ENCODE measurements around the gene STXBP4. TPM values are rescaled to one million over a fixed set of nuclear protein-coding genes. Genes with fewer than 3 reads are reported as not detected.
"Not testable (repeated sequence)": the region's sequence is repeated elsewhere in the genome, so short reads cannot be mapped to it uniquely, and the experiment has no call there.

Gene STXBP4
- total RNA-seq, 1 experiment from 2014 or later: 13.6 TPM

- Histone ChIP-seq H4K20me1 (ENCODE audit: insufficient read depth) (no peaks in the 10 kb centered on the region), H2AFZ (ENCODE audit: low read depth, low read length, poor library complexity, severe bottlenecking) (no peak overlapping the region), H3K4me1 (ENCODE audit: control insufficient read depth in 1 of 2, insufficient read depth in 2 of 2, low read length in 2 of 2) (peaks cover 0 to 4% of the 10 kb centered on the region in 2 experiments; a peak in 2 of 4 replicates), H3K9me3 (ENCODE audit: control insufficient read depth in 1 of 2, insufficient read depth in 1 of 2, low read depth in 1 of 2, low read length in 2 of 2) (no peaks in the 10 kb centered on the region), H3K27me3 (ENCODE audit: insufficient read depth, low read length) (no peaks in the 10 kb centered on the region), H3K79me2 (ENCODE audit: insufficient read depth, low read length) (no peaks in the 10 kb centered on the region), H3K36me3 (ENCODE audit: control insufficient read depth in 1 of 2, insufficient read depth in 2 of 2, low read length in 2 of 2) (no peaks in the 10 kb centered on the region), H3K4me2 (ENCODE audit: low read length) (no peak overlapping the region), H3K9me2 (ENCODE audit: insufficient read depth) (no peaks in the 10 kb centered on the region), H3K9ac (ENCODE audit: low read length) (no peak overlapping the region), H3K4me3 (replicated peaks in 1 of 2; ENCODE audit: low read depth in 1 of 2, low read length in 2 of 2) (no peak overlapping the region), H3K27ac (ENCODE audit: low read depth, low read length) (no peak overlapping the region)
- POLR2A ChIA-PET: interaction anchor here (1.0 kb wide), 1 partner anchor 11 kb away, joined by 4 read pairs; no protein-coding TSS in a partner anchor
- ATAC-seq: no peak
- DNase-seq (ENCODE audit: low read depth, low spot score): no peak
- BruUV-seq (replicated peaks): no TSS peak
- intact Hi-C loops (cut with micrococcal nuclease): no loop called here
- RAD21 ChIA-PET (ENCODE audit: low non-redundant PET in 1 of 2, low total read pairs in 2 of 2, uncharacterized antibody in 2 of 2, unreplicated experiment in 2 of 2): interaction anchor here in 1 of 2 experiments (0.6 kb wide), 1 partner anchor 131 kb away, joined by 9 read pairs; no protein-coding TSS in a partner anchor
- CTCF ChIA-PET: interaction anchor here (1.1 kb wide), 1 partner anchor 64 kb away, joined by 3 read pairs; no protein-coding TSS in a partner anchor
- TF ChIP-seq POLR2A (IDR thresholded peaks at IDR 0.05; ENCODE audit: borderline replicate concordance, extremely low read depth, insufficient read depth, insufficient read length) (no peak), ATF3 (IDR thresholded peaks at IDR 0.05) (no peak)
Observed at GRCh38 chr17:55069983-55070529, 101.5 kb downstream of the STXBP4 start.

GRCh38 chr17:55072898-55073297, 104.3 kb downstream of the STXBP4 start:
- ChIA-PET RAD21 (ENCODE audit: low non-redundant PET in 1 of 2, low total read pairs in 2 of 2, uncharacterized antibody in 2 of 2, unreplicated experiment in 2 of 2) (no interaction called here), POLR2A (no interaction called here), CTCF (no interaction called here)
- H3K4me3 ChIP-seq (replicated peaks in 1 of 2; ENCODE audit: low read depth in 1 of 2, low read length in 2 of 2): no peak overlapping the region
- no TSS peak for BruUV-seq (replicated peaks)
- no peaks in the 10 kb centered on the region for H3K36me3 ChIP-seq (ENCODE audit: control insufficient read depth in 1 of 2, insufficient read depth in 2 of 2, low read length in 2 of 2)
- H2AFZ ChIP-seq (ENCODE audit: low read depth, low read length, poor library complexity, severe bottlenecking): no peak overlapping the region
- H4K20me1 ChIP-seq (ENCODE audit: insufficient read depth): no peaks in the 10 kb centered on the region
- TF ChIP-seq SRF (IDR thresholded peaks at IDR 0.05; ENCODE audit: low read depth) (no peak), CBX3 (IDR thresholded peaks at IDR 0.05; ENCODE audit: low read depth) (no peak), CEBPB (IDR thresholded peaks at IDR 0.05; ENCODE audit: low read depth) (no peak), ZBTB33 (IDR thresholded peaks at IDR 0.05; ENCODE audit: extremely low read depth, insufficient replicate concordance, low read length) (no peak), YY1 (IDR thresholded peaks at IDR 0.05; ENCODE audit: extremely low read depth, insufficient replicate concordance, low read depth, low read length) (no peak), ATF3 (IDR thresholded peaks at IDR 0.05) (no peak), MAX (IDR thresholded peaks at IDR 0.05) (no peak), RAD21 (IDR thresholded peaks at IDR 0.05; ENCODE audit: low read depth) (no peak), SP1 (IDR thresholded peaks at IDR 0.05; ENCODE audit: low read depth) (no peak), ELF1 (IDR thresholded peaks at IDR 0.05; ENCODE audit: borderline replicate concordance, low read depth) (no peak)
- DNase-seq (ENCODE audit: low read depth, low spot score) (no peak), ATAC-seq (no peak)
- H3K27me3 ChIP-seq (ENCODE audit: insufficient read depth, low read length): no peaks in the 10 kb centered on the region
- H3K27ac ChIP-seq (ENCODE audit: low read depth, low read length): no peak overlapping the region
- no peaks in the 10 kb centered on the region; a peak in 1 of 4 replicates for H3K4me1 ChIP-seq (ENCODE audit: control insufficient read depth in 1 of 2, insufficient read depth in 2 of 2, low read length in 2 of 2)
- H3K4me2 ChIP-seq (ENCODE audit: low read length): no peak overlapping the region
- H3K79me2 ChIP-seq (ENCODE audit: insufficient read depth, low read length): no peaks in the 10 kb centered on the region
- H3K9me2 ChIP-seq (ENCODE audit: insufficient read depth): no peaks in the 10 kb centered on the region
- no peaks in the 10 kb centered on the region for H3K9me3 ChIP-seq (ENCODE audit: control insufficient read depth in 1 of 2, insufficient read depth in 1 of 2, low read depth in 1 of 2, low read length in 2 of 2)
- intact Hi-C loops (cut with micrococcal nuclease): no loop called here
- no peak overlapping the region for H3K9ac ChIP-seq (ENCODE audit: low read length)

- RAD21 ChIA-PET (ENCODE audit: low non-redundant PET in 1 of 2, low total read pairs in 2 of 2, uncharacterized antibody in 2 of 2, unreplicated experiment in 2 of 2); H3K4me1 ChIP-seq (ENCODE audit: control insufficient read depth in 1 of 2, insufficient read depth in 2 of 2, low read length in 2 of 2): not testable (repeated sequence)
Observed at GRCh38 chr17:55073467-55073866, 104.9 kb downstream of the STXBP4 start.

More at GRCh38 chr17:55073467-55073866, 104.9 kb downstream of the STXBP4 start:
- H3K4me3 ChIP-seq (replicated peaks in 1 of 2; ENCODE audit: low read depth in 1 of 2, low read length in 2 of 2); H3K9me3 ChIP-seq (ENCODE audit: control insufficient read depth in 1 of 2, insufficient read depth in 1 of 2, low read depth in 1 of 2, low read length in 2 of 2); ATAC-seq; CTCF ChIA-PET; H3K36me3 ChIP-seq (ENCODE audit: control insufficient read depth in 1 of 2, insufficient read depth in 2 of 2, low read length in 2 of 2); H3K9ac ChIP-seq (ENCODE audit: low read length); H3K9me2 ChIP-seq (ENCODE audit: insufficient read depth); H3K79me2 ChIP-seq (ENCODE audit: insufficient read depth, low read length); H3K27me3 ChIP-seq (ENCODE audit: insufficient read depth, low read length); H4K20me1 ChIP-seq (ENCODE audit: insufficient read depth); DNase-seq (ENCODE audit: low read depth, low spot score); POLR2A ChIA-PET; H3K27ac ChIP-seq (ENCODE audit: low read depth, low read length); H2AFZ ChIP-seq (ENCODE audit: low read depth, low read length, poor library complexity, severe bottlenecking); H3K4me2 ChIP-seq (ENCODE audit: low read length); BruUV-seq (replicated peaks); intact Hi-C loops (cut with micrococcal nuclease): not testable (repeated sequence)
